Activated T-cell treated with anti-CD3 and anti-CD28 coated beads, Interleukin-2, amount 50 U/mL, for 4 hours (primary cell): ENCODE measurements around the gene CACNA1G. TPM values are rescaled to one million over a fixed set of nuclear protein-coding genes. Genes with fewer than 3 reads are reported as not detected.

Source experiments
- ATAC-seq, 2 donors: fragments of 200-7000 bp; cut with Tn5 transposase; one replicate each; pipeline ENCODE4 v1.10.0; 2021
- DNase-seq: peaks from one replicate; pipeline ENCODE4 v3.0.0-alpha.2; 2020
- H3K27me3 Mint-ChIP-seq: one replicate; pipeline ENCODE4 v1.8.0; 2021; ENCODE audit warnings: low read depth, mixed read lengths
- H3K36me3 Mint-ChIP-seq: one replicate; pipeline ENCODE4 v1.8.0; 2022; ENCODE audit warnings: mixed read lengths; ENCODE audit not compliant: insufficient read depth
- H3K4me1 Mint-ChIP-seq: one replicate; pipeline ENCODE4 v1.8.0; 2021; ENCODE audit warnings: low read depth, mixed read lengths
- H3K4me3 Mint-ChIP-seq: one replicate; pipeline ENCODE4 v1.8.0; 2021; ENCODE audit warnings: mild to moderate bottlenecking, moderate library complexity, mixed read lengths
- H3K9me3 Mint-ChIP-seq: one replicate; pipeline ENCODE4 v1.8.0; 2021; ENCODE audit warnings: mixed read lengths
- total RNA-seq, 3 donors: library from RNA; stranded (reverse); gene quantifications; one replicate each; pipeline ENCODE4 v1.2.1, GENCODE V29; 2021

The CACNA1G gene
- total RNA-seq, 3 donors from 2014 or later: 0.03 TPM; not detected in 2

DNA sequence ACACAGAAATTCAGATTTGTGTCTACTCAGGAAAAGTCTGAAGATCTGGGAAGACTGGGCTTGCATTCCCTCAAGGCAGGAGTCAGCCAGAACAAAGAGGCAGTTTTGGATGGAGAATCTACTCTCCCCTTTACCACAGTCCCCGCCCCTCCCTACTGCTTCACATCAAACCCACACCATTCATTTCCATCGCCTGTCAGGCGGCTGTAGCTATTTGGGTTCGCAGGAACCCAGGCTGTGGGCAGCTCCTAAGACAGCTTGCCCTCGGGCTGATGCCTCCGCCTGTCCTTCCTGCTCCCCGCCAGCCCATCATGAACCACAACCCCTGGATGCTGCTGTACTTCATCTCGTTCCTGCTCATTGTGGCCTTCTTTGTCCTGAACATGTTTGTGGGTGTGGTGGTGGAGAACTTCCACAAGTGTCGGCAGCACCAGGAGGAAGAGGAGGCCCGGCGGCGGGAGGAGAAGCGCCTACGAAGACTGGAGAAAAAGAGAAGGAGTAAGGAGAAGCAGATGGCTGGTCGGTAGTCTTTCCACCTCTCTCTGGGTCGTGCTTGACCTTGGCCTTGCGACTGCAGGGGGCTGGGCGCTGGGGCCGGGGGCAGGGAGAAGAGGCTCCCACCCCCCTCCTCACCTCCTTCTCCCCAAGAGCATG, 47.1 kb downstream of the CACNA1G start:
- no peak for DNase-seq
- Mint-ChIP-seq H3K36me3 (no peaks in the 10 kb centered on the region), H3K27me3 (peaks cover 46% of the 10 kb centered on the region), H3K4me3 (no peak overlapping the region), H3K9me3 (no peaks in the 10 kb centered on the region), H3K4me1 (no peaks in the 10 kb centered on the region)
- no peak for ATAC-seq

DNA sequence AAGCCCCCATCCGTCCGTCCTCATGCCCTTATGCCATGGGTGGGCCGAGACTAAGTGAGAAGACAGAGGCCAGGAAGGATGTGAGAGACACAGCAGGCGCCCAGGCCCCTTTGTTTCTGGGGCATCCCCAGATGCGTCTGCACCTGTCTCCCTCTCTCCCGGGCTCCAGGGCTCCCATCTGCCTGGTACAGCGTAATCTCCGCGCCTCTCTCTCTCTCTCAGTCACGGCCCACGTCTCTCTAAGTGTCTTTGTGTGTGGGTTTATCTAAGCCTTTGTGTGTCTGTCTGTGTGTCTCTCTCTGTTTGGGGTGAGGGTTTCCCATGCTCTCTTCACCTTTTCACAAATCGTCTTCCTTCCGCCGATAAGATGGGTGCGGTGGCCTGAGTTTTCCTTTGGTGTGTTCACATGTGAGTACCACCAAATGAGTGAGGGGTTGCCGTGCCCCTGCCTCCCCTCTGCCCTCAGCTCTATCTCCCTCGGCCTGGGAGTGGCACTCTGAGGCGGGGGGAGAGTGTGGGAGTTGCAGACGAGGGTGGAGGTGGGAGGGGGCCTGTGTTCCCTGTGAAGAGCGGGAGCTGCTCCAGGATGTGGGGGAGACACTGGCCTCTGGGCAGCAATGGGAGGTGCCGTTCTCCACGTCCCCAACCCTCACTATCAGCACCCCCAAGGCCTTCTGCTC, 48.3 kb downstream of the CACNA1G start:
- no peak overlapping the region for H3K4me3 Mint-ChIP-seq
- H3K36me3 Mint-ChIP-seq: no peaks in the 10 kb centered on the region
- peaks cover 37% of the 10 kb centered on the region for H3K27me3 Mint-ChIP-seq
- H3K9me3 Mint-ChIP-seq: no peaks in the 10 kb centered on the region
- ATAC-seq (no peak), DNase-seq (no peak)
- no peaks in the 10 kb centered on the region for H3K4me1 Mint-ChIP-seq

DNA sequence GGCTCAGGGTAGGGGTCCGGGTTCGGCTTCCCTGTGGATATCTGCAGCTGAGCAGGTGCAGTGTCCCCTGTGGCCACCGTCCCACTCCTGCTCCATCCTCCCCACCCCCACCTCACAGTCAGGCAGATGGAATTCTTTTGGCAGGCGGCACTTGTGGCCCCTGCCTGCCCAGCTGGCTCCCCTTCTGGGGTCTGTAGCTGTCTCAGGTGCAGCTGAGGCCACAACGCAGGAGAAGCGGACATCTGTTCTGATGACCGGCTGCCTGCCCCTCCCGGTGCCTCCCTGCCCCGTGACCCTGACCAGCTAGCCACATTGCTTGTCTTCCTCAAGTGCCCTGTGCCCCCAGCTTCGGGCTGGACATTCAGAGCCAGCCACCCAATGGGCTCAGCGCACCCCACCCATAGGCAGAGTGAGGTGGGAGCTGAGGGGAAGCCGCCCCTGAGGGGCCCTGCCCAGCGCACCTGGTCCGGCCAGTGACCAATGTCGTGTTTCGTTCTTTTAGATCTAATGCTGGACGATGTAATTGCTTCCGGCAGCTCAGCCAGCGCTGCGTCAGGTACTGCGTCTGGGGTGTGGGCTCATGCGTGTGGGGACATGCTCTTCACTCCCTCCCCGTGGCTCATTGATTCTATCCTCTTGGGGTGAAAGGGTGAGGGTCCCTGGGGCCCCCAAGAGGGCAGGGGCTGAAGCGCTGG, 49.0 kb downstream of the CACNA1G start:
- Mint-ChIP-seq H3K4me1 (peaks cover 5% of the 10 kb centered on the region), H3K4me3 (no peak overlapping the region), H3K9me3 (no peaks in the 10 kb centered on the region), H3K27me3 (peaks cover 38% of the 10 kb centered on the region), H3K36me3 (no peaks in the 10 kb centered on the region)
- ATAC-seq: no peak
- no peak for DNase-seq

DNA sequence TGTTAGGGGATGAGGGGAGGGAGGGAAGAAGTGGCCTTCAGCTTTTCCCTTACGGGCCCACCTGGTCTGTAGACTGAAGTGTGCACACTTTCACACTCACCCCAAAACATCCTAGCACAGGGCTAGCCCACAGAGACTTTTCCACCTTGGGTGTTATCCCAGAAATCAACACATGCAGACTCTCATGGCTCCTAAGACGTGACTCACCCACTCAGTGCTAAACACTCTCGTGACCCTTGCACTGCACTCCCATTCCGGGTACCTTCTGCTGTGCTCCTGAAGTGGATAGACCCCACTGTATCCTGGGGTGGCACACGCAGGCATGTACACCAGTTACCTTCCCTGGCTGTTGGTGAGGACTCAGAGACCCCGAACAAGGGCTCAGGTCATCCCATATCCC, 51.1 kb downstream of the CACNA1G start:
- H3K4me1 Mint-ChIP-seq: peaks cover 5% of the 10 kb centered on the region
- ATAC-seq: no peak

DNA sequence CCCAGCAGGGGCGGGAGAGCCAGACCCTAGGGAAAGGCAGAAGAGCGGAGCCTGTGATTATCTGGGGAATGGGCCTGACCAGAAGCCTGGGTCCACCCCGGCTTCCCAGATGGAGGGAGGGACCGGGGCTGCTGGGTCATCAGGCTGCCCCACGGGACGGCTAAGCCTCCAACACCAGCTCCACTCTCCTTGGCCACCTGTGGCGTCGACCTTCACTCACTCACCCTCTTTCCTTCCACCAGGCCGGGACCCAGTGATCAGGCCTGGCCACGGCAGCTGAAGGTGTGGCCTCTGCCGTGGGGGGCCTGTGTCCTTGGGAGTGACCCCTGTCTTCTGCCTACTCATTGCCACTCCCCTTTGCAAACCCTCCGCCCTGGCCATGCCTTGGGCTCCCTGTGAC, 51.8 kb downstream of the CACNA1G start:
- peaks cover 23% of the 10 kb centered on the region for H3K27me3 Mint-ChIP-seq
- no peak overlapping the region for H3K4me3 Mint-ChIP-seq
- ATAC-seq (no peak), DNase-seq (no peak)
- H3K36me3 Mint-ChIP-seq: no peaks in the 10 kb centered on the region
- peaks cover 5% of the 10 kb centered on the region for H3K4me1 Mint-ChIP-seq
- H3K9me3 Mint-ChIP-seq: no peaks in the 10 kb centered on the region

More for the DNA sequence above, 51.1 kb downstream of the CACNA1G start:
- no peaks in the 10 kb centered on the region for H3K36me3 Mint-ChIP-seq
- peaks cover 28% of the 10 kb centered on the region for H3K27me3 Mint-ChIP-seq
- no peaks in the 10 kb centered on the region for H3K9me3 Mint-ChIP-seq
- DNase-seq: no peak
- no peak overlapping the region for H3K4me3 Mint-ChIP-seq

DNA sequence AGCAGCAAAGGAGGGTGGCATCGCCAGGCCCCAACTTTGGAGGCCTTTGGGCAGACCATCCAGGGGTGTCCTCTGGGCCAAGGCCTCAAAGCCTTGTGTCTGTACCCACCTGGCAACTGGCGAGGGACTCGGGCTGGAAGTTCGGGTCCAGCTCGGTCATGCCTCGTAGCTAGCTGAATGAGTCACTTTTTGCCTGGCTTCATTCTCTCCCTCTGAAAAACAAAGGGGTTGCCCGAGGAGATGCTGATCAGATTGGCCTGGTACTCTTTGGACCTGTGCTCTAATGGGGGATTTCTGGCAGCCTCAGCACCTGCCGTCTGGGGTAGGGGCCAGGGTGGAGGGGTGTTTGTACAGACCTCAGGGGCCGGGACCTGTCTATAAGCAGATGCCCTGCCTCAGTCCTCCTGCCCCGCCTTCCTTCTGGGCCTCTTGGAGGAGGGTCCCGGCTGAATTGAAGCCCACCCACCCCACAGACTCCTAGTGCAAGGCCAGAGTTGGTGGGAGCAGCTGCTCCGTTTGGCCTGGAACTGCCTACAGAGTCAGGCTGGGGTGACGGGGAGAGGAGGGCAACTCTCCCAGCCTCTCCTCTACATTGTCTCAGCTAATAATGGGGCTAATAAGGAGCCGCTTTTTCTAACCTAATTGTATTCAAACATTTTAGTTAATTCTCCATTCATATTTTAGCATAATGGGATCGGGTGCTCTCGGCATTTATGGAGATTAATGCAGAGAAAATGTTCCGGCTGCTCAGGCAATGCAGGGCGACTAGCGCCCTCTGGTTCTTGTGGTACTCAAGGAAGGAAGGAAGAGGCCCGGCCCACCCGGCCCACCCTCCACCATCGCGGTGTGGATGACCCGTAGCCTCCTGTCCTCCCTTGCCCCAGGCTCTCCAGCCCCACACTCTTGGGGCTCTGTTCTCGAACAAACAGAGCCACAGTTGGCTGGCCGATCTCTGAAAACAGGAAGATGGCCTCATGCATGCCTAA, 52.8 kb downstream of the CACNA1G start:
- ATAC-seq (no peak), DNase-seq (no peak)
- no peak overlapping the region for H3K4me3 Mint-ChIP-seq
- no peaks in the 10 kb centered on the region for H3K36me3 Mint-ChIP-seq
- H3K27me3 Mint-ChIP-seq: peaks cover 21% of the 10 kb centered on the region
- no peaks in the 10 kb centered on the region for H3K9me3 Mint-ChIP-seq
- peaks cover 5% of the 10 kb centered on the region for H3K4me1 Mint-ChIP-seq

DNA sequence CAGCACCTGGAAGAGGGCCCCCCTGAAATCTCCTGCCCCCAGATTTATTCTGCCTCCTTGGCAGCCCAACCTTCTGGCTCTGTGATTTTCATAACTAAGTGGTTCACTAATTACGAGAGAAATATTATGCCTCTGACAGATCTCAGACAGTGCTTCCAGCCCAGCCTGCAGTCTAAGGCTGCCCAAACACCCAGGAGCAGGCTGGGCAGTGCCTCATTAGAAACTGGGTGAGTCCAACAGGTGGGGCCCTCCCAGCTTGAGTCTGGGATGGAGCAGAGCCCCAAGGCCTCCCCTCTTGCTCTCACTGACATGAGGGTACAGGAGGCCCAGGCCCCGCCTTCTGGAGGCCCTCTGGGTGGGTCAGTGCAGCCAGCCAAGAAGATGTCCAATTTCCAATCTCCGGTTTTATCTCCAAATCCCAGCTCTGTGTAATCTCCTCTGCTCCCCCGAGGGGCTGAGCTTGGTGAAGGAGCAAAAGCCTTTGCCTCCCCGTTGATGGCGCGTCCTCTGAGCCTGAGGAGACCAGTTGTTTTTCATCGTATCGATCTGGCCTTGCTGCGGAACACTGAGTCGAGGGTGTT, 54.0 kb downstream of the CACNA1G start:
- no peak for DNase-seq
- peaks cover 16% of the 10 kb centered on the region for H3K27me3 Mint-ChIP-seq
- H3K9me3 Mint-ChIP-seq: no peaks in the 10 kb centered on the region
- H3K4me1 Mint-ChIP-seq: peaks cover 5% of the 10 kb centered on the region
- no peaks in the 10 kb centered on the region for H3K36me3 Mint-ChIP-seq
- no peak overlapping the region for H3K4me3 Mint-ChIP-seq
- no peak for ATAC-seq

DNA sequence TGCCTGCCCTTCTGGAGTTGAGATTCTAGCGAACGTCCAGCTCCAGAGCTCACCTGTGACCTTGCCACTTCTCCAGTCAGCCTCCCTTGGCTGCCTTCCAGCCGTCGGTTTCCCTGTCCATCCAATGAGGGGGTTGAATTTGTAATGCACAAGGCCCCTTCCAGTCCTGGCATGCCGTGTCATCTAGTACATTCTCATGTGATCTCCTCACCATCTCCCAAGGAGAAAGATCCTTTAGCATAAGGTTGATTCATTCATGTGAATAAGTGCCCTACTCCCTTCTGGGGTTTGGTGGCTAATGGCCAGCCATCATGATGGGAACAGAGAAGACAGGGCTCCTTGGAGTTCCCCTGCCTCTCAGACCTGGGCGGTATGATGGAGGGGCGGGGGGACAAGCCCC, 55.3 kb downstream of the CACNA1G start:
- peaks cover 5% of the 10 kb centered on the region for H3K4me1 Mint-ChIP-seq
- no peak for ATAC-seq
- H3K36me3 Mint-ChIP-seq: no peaks in the 10 kb centered on the region
- H3K4me3 Mint-ChIP-seq: no peak overlapping the region
- DNase-seq: no peak
- no peaks in the 10 kb centered on the region for H3K9me3 Mint-ChIP-seq
- H3K27me3 Mint-ChIP-seq: peaks cover 13% of the 10 kb centered on the region

DNA sequence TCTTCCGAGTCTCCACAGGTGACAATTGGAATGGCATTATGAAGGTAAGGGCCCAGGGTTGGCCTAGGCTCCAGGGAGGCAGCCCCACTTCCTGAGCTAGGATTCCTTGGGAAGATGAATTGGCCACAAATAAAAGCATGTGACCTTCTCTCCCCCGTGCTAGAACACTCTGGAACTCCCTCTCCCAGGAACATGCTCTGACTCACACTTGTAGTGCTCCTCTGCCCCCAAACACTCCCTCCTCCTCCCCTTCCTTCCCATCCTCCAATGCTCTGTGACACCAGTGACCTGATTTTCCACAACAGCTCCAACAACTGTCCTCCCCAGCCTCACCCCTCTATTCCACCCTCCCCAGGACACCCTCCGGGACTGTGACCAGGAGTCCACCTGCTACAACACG, 57.8 kb downstream of the CACNA1G start:
- ATAC-seq (no peak), DNase-seq (no peak)
- no peaks in the 10 kb centered on the region for H3K9me3 Mint-ChIP-seq
- no peak overlapping the region for H3K4me3 Mint-ChIP-seq
- peaks cover 13% of the 10 kb centered on the region for H3K27me3 Mint-ChIP-seq
- H3K4me1 Mint-ChIP-seq: peaks cover 5% of the 10 kb centered on the region
- no peaks in the 10 kb centered on the region for H3K36me3 Mint-ChIP-seq

DNA sequence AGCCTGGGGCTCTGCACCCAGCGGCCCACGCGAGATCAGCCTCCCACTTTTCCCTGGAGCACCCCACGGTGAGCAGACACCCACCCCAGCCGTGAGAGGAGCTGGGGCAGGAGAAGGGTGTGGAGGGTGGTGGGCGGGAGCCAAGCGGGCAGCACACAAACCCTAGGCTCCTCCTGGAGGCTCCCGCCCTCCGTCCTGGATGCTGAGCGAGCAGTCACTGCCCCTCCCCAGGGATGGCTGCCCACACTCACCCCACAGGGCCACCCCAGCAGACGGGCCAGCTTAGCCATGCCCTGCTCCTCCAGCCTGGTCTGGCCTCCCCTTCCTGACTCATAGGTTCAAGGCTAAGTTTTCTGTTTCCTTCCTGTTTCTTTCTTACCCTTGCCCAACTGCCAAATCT, 58.4 kb downstream of the CACNA1G start:
- DNase-seq (no peak), ATAC-seq (no peak)
- Mint-ChIP-seq H3K4me1 (peaks cover 5% of the 10 kb centered on the region), H3K9me3 (no peaks in the 10 kb centered on the region), H3K27me3 (peaks cover 16% of the 10 kb centered on the region), H3K36me3 (no peaks in the 10 kb centered on the region), H3K4me3 (no peak overlapping the region)

DNA sequence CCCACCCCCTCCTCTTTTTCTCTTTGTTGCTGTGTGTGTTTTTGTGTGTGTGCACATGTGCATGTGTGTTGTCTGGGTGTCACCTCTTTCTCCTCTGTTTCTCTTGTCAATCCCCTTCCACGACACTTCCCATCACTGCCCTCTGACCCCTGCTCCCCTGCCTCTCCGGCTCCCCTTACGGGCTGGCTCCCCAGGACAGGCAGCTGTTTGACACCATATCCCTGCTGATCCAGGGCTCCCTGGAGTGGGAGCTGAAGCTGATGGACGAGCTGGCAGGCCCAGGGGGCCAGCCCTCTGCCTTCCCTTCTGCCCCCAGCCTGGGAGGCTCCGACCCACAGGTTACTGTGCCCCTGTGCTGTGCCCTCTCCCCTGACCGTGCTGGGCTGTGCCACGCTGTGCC, 59.0 kb downstream of the CACNA1G start:
- Mint-ChIP-seq H3K36me3 (no peaks in the 10 kb centered on the region), H3K4me1 (no peaks in the 10 kb centered on the region), H3K27me3 (peaks cover 12% of the 10 kb centered on the region), H3K9me3 (no peaks in the 10 kb centered on the region), H3K4me3 (no peak overlapping the region)
- no peak for ATAC-seq
- no peak for DNase-seq

DNA sequence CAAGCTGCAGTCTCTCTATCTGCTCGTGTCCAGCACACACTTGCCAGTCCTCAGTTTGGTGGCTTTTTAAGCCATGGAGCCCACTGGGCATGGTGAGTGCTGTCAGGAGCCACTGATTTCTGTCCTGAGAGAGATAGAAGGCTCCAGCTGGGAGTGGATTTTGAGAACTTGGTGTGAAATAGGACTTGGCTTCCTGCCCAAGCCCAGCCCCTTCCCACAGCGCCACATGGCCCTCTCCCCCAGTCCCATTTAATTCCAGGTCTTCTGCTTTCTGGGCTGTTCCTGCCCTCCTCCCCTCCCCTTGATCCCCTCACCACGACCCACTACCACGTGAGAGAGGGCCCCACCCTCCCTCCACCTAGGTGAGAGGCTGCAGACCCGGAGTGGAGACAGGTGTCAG, 59.7 kb downstream of the CACNA1G start:
- peaks cover 16% of the 10 kb centered on the region for H3K27me3 Mint-ChIP-seq
- H3K36me3 Mint-ChIP-seq: no peaks in the 10 kb centered on the region
- no peaks in the 10 kb centered on the region for H3K4me1 Mint-ChIP-seq
- DNase-seq (no peak), ATAC-seq (no peak)
- H3K9me3 Mint-ChIP-seq: no peaks in the 10 kb centered on the region
- no peak overlapping the region for H3K4me3 Mint-ChIP-seq

DNA sequence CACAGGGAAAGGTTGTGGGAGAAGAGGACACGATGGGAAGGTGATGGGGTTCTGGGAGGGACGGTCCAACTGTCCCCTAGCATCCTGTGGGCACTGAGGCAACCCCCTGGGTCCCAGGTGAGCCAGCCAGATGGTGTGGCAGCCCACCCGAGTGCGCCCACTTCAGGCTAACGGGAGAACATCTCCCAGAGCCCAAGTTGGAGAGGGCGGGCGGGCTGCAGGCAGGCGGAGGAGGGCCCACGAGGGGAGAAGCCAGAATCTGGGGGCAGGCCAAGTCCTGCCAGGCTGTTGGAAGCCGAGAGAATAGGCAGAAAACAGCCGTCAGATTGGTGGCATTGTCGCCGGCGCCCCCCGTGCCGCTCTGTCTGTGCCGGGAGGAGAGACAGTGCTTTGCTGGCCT, 60.3 kb downstream of the CACNA1G start:
- H3K27me3 Mint-ChIP-seq: peaks cover 19% of the 10 kb centered on the region
- DNase-seq (no peak), ATAC-seq (no peak)
- H3K4me3 Mint-ChIP-seq: no peak overlapping the region
- no peaks in the 10 kb centered on the region for H3K36me3 Mint-ChIP-seq
- no peaks in the 10 kb centered on the region for H3K9me3 Mint-ChIP-seq
- no peaks in the 10 kb centered on the region for H3K4me1 Mint-ChIP-seq

DNA sequence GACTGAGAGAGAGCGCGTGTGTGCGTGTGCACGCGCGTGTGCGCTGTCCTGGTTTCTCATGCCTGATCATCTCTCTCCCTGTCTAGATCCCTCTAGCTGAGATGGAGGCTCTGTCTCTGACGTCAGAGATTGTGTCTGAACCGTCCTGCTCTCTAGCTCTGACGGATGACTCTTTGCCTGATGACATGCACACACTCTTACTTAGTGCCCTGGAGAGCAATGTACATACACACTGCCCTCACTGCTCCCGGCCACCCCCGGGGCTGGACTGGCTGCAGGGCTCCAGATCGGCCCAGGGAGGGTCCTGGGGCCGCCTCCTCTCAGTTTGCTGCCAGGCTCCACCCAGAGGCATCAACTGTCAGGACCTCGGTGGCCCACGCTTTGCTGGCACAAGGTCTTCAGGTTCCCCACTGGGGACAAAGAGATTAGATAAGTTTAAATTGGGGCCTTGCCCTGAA, 61.1 kb downstream of the CACNA1G start:
- Mint-ChIP-seq H3K36me3 (no peaks in the 10 kb centered on the region), H3K9me3 (no peaks in the 10 kb centered on the region), H3K4me1 (no peaks in the 10 kb centered on the region), H3K4me3 (no peak overlapping the region), H3K27me3 (peaks cover 26% of the 10 kb centered on the region)
- DNase-seq: no peak
- ATAC-seq: no peak
